ENCODE data around the gene VDR. TPM values are rescaled to one million over a fixed set of nuclear protein-coding genes. Genes with fewer than 3 reads are reported as not detected.

The VDR gene
- total RNA-seq, 3 donors from 2014 or later = 1.6 to 41.7 (median 16.1) TPM

GRCh38 chr12:47862881-47863280 is 41.9 kb downstream of the VDR start:
- Histone ChIP-seq H3K27ac (no peak overlapping the region), H3K4me3 (no peak overlapping the region), H3K36me3 (no peaks in the 10 kb centered on the region), H3K4me1 (no peaks in the 10 kb centered on the region), H3K9me3 (no peaks in the 10 kb centered on the region), H3K27me3 (no peaks in the 10 kb centered on the region)
- intact Hi-C loops (cut with DNase I; ENCODE audit: low total_unique reads) = no loop called here
- TF ChIP-seq CTCF (IDR thresholded peaks at IDR 0.05) (no peak), POLR2A (IDR thresholded peaks at IDR 0.05) (no peak), POLR2AphosphoS5 (IDR thresholded peaks at IDR 0.05) (no peak)
- no peak for DNase-seq (ENCODE audit: low spot score in 2 of 2)

- no peaks in the 10 kb centered on the region for H3K9me3 ChIP-seq
- H3K27me3 ChIP-seq = no peaks in the 10 kb centered on the region
- no peak for DNase-seq (ENCODE audit: low spot score in 2 of 2)
- intact Hi-C loops (cut with DNase I; ENCODE audit: low total_unique reads) = no loop called here
- TF ChIP-seq POLR2AphosphoS5 (IDR thresholded peaks at IDR 0.05) = no peak
- no peaks in the 10 kb centered on the region for H3K4me1 ChIP-seq
- no peak overlapping the region for H3K27ac ChIP-seq
- H3K36me3 ChIP-seq = no peaks in the 10 kb centered on the region
- H3K4me3 ChIP-seq = no peak overlapping the region
Observed at GRCh38 chr12:47862167-47862750, 42.5 kb downstream of the VDR start.

GRCh38 chr12:47860873-47861272 is 43.9 kb downstream of the VDR start:
- H3K27me3 ChIP-seq = no peaks in the 10 kb centered on the region
- H3K4me3 ChIP-seq = no peak overlapping the region
- H3K27ac ChIP-seq = no peak overlapping the region
- H3K9me3 ChIP-seq = no peaks in the 10 kb centered on the region
- intact Hi-C loops (cut with DNase I; ENCODE audit: low total_unique reads) = no loop called here
- TF ChIP-seq CTCF (IDR thresholded peaks at IDR 0.05) (no peak), POLR2A (IDR thresholded peaks at IDR 0.05) (no peak)
- no peaks in the 10 kb centered on the region for H3K36me3 ChIP-seq
- no peak for DNase-seq (ENCODE audit: low spot score in 2 of 2)
- no peaks in the 10 kb centered on the region for H3K4me1 ChIP-seq

GRCh38 chr12:47860279-47860841 is 44.4 kb downstream of the VDR start:
- TF ChIP-seq POLR2AphosphoS5 (IDR thresholded peaks at IDR 0.05) = no peak
- TF ChIP-seq CTCF (IDR thresholded peaks at IDR 0.05) = no peak
- no peak for TF ChIP-seq POLR2A (IDR thresholded peaks at IDR 0.05)
- H3K9me3 ChIP-seq = no peaks in the 10 kb centered on the region
- no peak for DNase-seq (ENCODE audit: low spot score in 2 of 2)
- H3K4me3 ChIP-seq = no peak overlapping the region
- no peaks in the 10 kb centered on the region for H3K4me1 ChIP-seq
- no peaks in the 10 kb centered on the region for H3K27me3 ChIP-seq
- no peak overlapping the region for H3K27ac ChIP-seq
- H3K36me3 ChIP-seq = no peaks in the 10 kb centered on the region
- intact Hi-C loops (cut with DNase I; ENCODE audit: low total_unique reads) = no loop called here

GRCh38 chr12:47858511-47859266 is 46.1 kb downstream of the VDR start:
- no peaks in the 10 kb centered on the region for H3K36me3 ChIP-seq
- intact Hi-C loops (cut with DNase I; ENCODE audit: low total_unique reads) = no loop called here
- no peaks in the 10 kb centered on the region for H3K9me3 ChIP-seq
- H3K4me3 ChIP-seq = no peak overlapping the region
- no peaks in the 10 kb centered on the region for H3K27me3 ChIP-seq
- peak in 1 of 2 donors; percentile 67 for DNase-seq (ENCODE audit: low spot score in 2 of 2)
- no peaks in the 10 kb centered on the region for H3K4me1 ChIP-seq
- H3K27ac ChIP-seq = peak overlapping the region; percentile 32 to 35
- no peak for TF ChIP-seq CTCF (IDR thresholded peaks at IDR 0.05)
- no peak for TF ChIP-seq POLR2A (IDR thresholded peaks at IDR 0.05)
- no peak for TF ChIP-seq POLR2AphosphoS5 (IDR thresholded peaks at IDR 0.05)
